Measurements from ENCODE around the gene DCTPP1. TPM values are rescaled to one million over a fixed set of nuclear protein-coding genes. Genes with fewer than 3 reads are reported as not detected.
"Not testable (repeated sequence)": the region's sequence is repeated elsewhere in the genome, so short reads cannot be mapped to it uniquely, and the experiment has no call there.

The DCTPP1 gene
- total RNA-seq, 4 donors from 2014 or later, result 7.4 to 28.6 (median 22.7) TPM

- intact Hi-C loops (cut with DNase I), result no loop called here
- DNase-seq, result no peak
- TF ChIP-seq POLR2A (IDR thresholded peaks at IDR 0.05) (no peak), CTCF (IDR thresholded peaks at IDR 0.05) (no peak)
These were observed 27.4 kb upstream of the DCTPP1 start for GRCh38 chr16:30457256-30457655.

GRCh38 chr16:30456302-30456701 lies 26.5 kb upstream of the DCTPP1 start:
- Histone ChIP-seq H3K4me3 (no peak overlapping the region), H3K27ac (no peak overlapping the region), H3K9me3 (no peaks in the 10 kb centered on the region), H3K36me3 (no peaks in the 10 kb centered on the region), H3K4me1 (peaks cover 0 to 9% (median 0%) of the 10 kb centered on the region in 3 donors), H3K27me3 (no peaks in the 10 kb centered on the region)
- 77 to 87% methylated on average over 1 of the region's 1 CpG for WGBS, 2 donors
- DNase-seq, result no peak
- intact Hi-C loops (cut with DNase I), result no loop called here
- TF ChIP-seq CTCF (IDR thresholded peaks at IDR 0.05) (no peak), POLR2A (IDR thresholded peaks at IDR 0.05) (no peak)

More at GRCh38 chr16:30457256-30457655, 27.4 kb upstream of the DCTPP1 start:
- 100% methylated on average over 1 of the region's 1 CpG for WGBS, 2 donors
- peaks cover 0 to 9% (median 0%) of the 10 kb centered on the region in 3 donors for H3K4me1 ChIP-seq
- H3K9me3 ChIP-seq, result no peaks in the 10 kb centered on the region
- H3K27me3 ChIP-seq, result no peaks in the 10 kb centered on the region
- H3K4me3 ChIP-seq, result no peak overlapping the region
- no peak overlapping the region for H3K27ac ChIP-seq
- H3K36me3 ChIP-seq, result no peaks in the 10 kb centered on the region

- H3K27ac ChIP-seq, result not testable (repeated sequence)
These were observed 23.1 kb upstream of the DCTPP1 start for GRCh38 chr16:30452709-30453580.

GRCh38 chr16:30449116-30449435 lies 19.2 kb upstream of the DCTPP1 start:
- Histone ChIP-seq H3K9me3 (no peaks in the 10 kb centered on the region), H3K27me3 (no peaks in the 10 kb centered on the region), H3K4me1 (peaks cover 9 to 21% (median 15%) of the 10 kb centered on the region in 3 donors), H3K36me3 (peaks cover 0 to under 1% (median 0%) of the 10 kb centered on the region in 3 donors), H3K4me3 (no peak overlapping the region), H3K27ac (no peak overlapping the region)
- no peak for DNase-seq
- intact Hi-C loops (cut with DNase I), result loop anchor here (5.0 kb wide), 1 partner anchor 78 kb away; the partner anchor contains the start of gene ZNF768
- TF ChIP-seq CTCF (IDR thresholded peaks at IDR 0.05), result no peak
- TF ChIP-seq POLR2A (IDR thresholded peaks at IDR 0.05), result no peak
- 73 to 89% methylated on average over 3 of the region's 3 CpGs for WGBS, 2 donors

More at GRCh38 chr16:30452709-30453580, 23.1 kb upstream of the DCTPP1 start:
- WGBS, 2 donors, result 80 to 84% methylated on average over 15 to 20 of the region's 20 CpGs
- intact Hi-C loops (cut with DNase I); H3K4me1 ChIP-seq; DNase-seq; H3K36me3 ChIP-seq; H3K4me3 ChIP-seq; H3K9me3 ChIP-seq; H3K27me3 ChIP-seq: not testable (repeated sequence)

GRCh38 chr16:30447512-30448226 lies 17.8 kb upstream of the DCTPP1 start:
- no peak overlapping the region for H3K27ac ChIP-seq
- H3K9me3 ChIP-seq, result no peaks in the 10 kb centered on the region
- DNase-seq, result no peak
- peaks cover 9 to 35% (median 18%) of the 10 kb centered on the region in 3 donors for H3K4me1 ChIP-seq
- 88 to 89% methylated on average over 12 of the region's 12 CpGs for WGBS, 2 donors
- intact Hi-C loops (cut with DNase I), result loop anchor here (5.0 kb wide), 1 partner anchor 80 kb away; the partner anchor contains the start of gene ZNF768
- peaks cover 0 to 15% (median 5%) of the 10 kb centered on the region in 3 donors for H3K36me3 ChIP-seq
- no peak for TF ChIP-seq POLR2A (IDR thresholded peaks at IDR 0.05)
- no peak for TF ChIP-seq CTCF (IDR thresholded peaks at IDR 0.05)
- no peak overlapping the region for H3K4me3 ChIP-seq
- no peaks in the 10 kb centered on the region for H3K27me3 ChIP-seq
